ENCODE results near the gene POU3F3.

The POU3F3 gene

GRCh38 chr2:104853534-104854497, at the start of gene POU3F3:
Gene POU3F3, plus strand, starts transcription at chr2:104854115. Its CDS starts 1,396 bp downstream, at chr2:104855511.
- H3K4me3 ChIP-seq (ENCODE audit: low read depth, low read length), result peak within 1 kb of the TSS; percentile 42
- DNase-seq (ENCODE audit: low read depth), result peak; percentile 83
- TF ChIP-seq, protein P1, sequence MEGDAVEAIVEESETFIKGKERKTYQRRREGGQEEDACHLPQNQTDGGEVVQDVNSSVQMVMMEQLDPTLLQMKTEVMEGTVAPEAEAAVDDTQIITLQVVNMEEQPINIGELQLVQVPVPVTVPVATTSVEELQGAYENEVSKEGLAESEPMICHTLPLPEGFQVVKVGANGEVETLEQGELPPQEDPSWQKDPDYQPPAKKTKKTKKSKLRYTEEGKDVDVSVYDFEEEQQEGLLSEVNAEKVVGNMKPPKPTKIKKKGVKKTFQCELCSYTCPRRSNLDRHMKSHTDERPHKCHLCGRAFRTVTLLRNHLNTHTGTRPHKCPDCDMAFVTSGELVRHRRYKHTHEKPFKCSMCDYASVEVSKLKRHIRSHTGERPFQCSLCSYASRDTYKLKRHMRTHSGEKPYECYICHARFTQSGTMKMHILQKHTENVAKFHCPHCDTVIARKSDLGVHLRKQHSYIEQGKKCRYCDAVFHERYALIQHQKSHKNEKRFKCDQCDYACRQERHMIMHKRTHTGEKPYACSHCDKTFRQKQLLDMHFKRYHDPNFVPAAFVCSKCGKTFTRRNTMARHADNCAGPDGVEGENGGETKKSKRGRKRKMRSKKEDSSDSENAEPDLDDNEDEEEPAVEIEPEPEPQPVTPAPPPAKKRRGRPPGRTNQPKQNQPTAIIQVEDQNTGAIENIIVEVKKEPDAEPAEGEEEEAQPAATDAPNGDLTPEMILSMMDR (IDR thresholded peaks at IDR 0.05; ENCODE audit: low read depth, low read length), result no peak
- TF ChIP-seq MYC (IDR thresholded peaks at IDR 0.05; ENCODE audit: low read depth, low read length), result no peak
- peak; percentile 46 for TF ChIP-seq POLR2A (IDR thresholded peaks at IDR 0.05; ENCODE audit: extremely low read depth, insufficient read length)
- TF ChIP-seq, protein P2, sequence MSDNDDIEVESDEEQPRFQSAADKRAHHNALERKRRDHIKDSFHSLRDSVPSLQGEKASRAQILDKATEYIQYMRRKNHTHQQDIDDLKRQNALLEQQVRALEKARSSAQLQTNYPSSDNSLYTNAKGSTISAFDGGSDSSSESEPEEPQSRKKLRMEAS (IDR thresholded peaks at IDR 0.05; ENCODE audit: low read depth, low read length), result no peak

- no peak overlapping the region for H3K4me3 ChIP-seq (ENCODE audit: low read depth, low read length)
- TF ChIP-seq, protein P2 (IDR thresholded peaks at IDR 0.05; ENCODE audit: low read depth, low read length), result no peak
- no peak for TF ChIP-seq POLR2A (IDR thresholded peaks at IDR 0.05; ENCODE audit: extremely low read depth, insufficient read length)
- TF ChIP-seq, protein P1 (IDR thresholded peaks at IDR 0.05; ENCODE audit: low read depth, low read length), result no peak
- TF ChIP-seq MYC (IDR thresholded peaks at IDR 0.05; ENCODE audit: low read depth, low read length), result no peak
- DNase-seq (ENCODE audit: low read depth), result no peak
Observed at GRCh38 chr2:104804148-104804890, 49.6 kb upstream of the POU3F3 start.

DNA sequence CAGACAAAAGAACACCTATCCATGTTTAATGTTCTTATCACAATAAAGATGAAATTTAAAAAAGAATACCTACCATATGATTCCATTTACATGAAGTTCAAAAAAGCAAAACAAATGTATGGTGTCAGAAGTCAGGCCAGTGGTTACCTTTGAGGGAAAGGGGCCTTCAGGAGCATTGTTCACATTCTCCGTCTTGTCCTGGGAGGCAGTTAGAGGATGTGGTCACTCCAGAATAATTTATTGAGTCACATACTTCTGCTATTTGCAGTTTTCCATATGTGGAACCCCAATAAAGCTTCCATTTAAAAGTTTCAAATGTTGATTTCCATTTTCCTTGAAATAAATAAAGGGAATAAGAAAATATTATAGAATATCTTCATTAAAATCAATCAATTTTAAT, 41.6 kb upstream of the POU3F3 start:
- TF ChIP-seq MYC (IDR thresholded peaks at IDR 0.05; ENCODE audit: low read depth, low read length) (no peak), POLR2A (IDR thresholded peaks at IDR 0.05; ENCODE audit: extremely low read depth, insufficient read length) (no peak)
- TF ChIP-seq, protein P1 (IDR thresholded peaks at IDR 0.05; ENCODE audit: low read depth, low read length), result no peak
- TF ChIP-seq, protein P2 (IDR thresholded peaks at IDR 0.05; ENCODE audit: low read depth, low read length), result no peak

GRCh38 chr2:104816143-104816542, 37.8 kb upstream of the POU3F3 start:
- DNase-seq (ENCODE audit: low read depth), result no peak
- TF ChIP-seq MYC (IDR thresholded peaks at IDR 0.05; ENCODE audit: low read depth, low read length) (no peak), POLR2A (IDR thresholded peaks at IDR 0.05; ENCODE audit: extremely low read depth, insufficient read length) (no peak)
- TF ChIP-seq, protein P1 (IDR thresholded peaks at IDR 0.05; ENCODE audit: low read depth, low read length), result no peak
- TF ChIP-seq, protein P2 (IDR thresholded peaks at IDR 0.05; ENCODE audit: low read depth, low read length), result no peak
- H3K4me3 ChIP-seq (ENCODE audit: low read depth, low read length), result no peak overlapping the region

More for the DNA sequence above, 41.6 kb upstream of the POU3F3 start:
- no peak overlapping the region for H3K4me3 ChIP-seq (ENCODE audit: low read depth, low read length)
- DNase-seq (ENCODE audit: low read depth), result no peak

DNA sequence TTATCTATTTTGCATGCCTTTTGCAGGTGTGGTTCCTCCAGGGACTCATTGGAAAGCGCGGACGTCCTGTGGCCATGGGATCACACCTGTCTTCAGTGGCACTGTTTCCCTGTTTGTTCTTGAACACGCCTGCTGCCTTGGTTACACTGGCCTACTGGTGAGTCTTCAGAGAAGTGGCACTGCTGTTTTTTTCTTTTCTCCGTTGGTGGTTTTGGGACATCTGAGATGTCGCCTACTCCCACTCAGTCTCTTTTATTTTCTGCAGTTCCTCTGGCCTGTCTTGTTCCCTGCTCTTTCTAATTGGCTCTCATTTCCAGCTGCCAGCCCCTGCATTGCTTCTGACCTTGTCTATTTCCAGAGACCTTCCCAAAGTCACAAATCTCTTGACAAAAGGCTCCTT, 35.7 kb upstream of the POU3F3 start:
- TF ChIP-seq POLR2A (IDR thresholded peaks at IDR 0.05; ENCODE audit: extremely low read depth, insufficient read length) (no peak), MYC (IDR thresholded peaks at IDR 0.05; ENCODE audit: low read depth, low read length) (no peak)
- TF ChIP-seq, protein P2 (IDR thresholded peaks at IDR 0.05; ENCODE audit: low read depth, low read length), result no peak
- TF ChIP-seq, protein P1 (IDR thresholded peaks at IDR 0.05; ENCODE audit: low read depth, low read length), result no peak
- no peak overlapping the region for H3K4me3 ChIP-seq (ENCODE audit: low read depth, low read length)
- no peak for DNase-seq (ENCODE audit: low read depth)
